Spleen (tissue), 11 donors: ENCODE measurements around the gene MTA1. TPM values are rescaled to one million over a fixed set of nuclear protein-coding genes. Genes with fewer than 3 reads are reported as not detected.

Experiments used
- DNase-seq: peaks from one replicate; pipeline ENCODE4 v3.0.0-alpha.2; 2020
- H3K27ac ChIP-seq, 8 donors: fragments of 200-600 bp; sonication (generic) in 7 of 8; 1 replicate in 4 of 8; 2 replicates in 4 of 8; pipeline versions ENCODE4 v1.5.0 to v1.8.0; 2016 to 2021; ENCODE audit warnings: inconsistent platforms in 4 of 8, mild to moderate bottlenecking in 4 of 8, moderate library complexity in 1 of 8
- H3K27me3 ChIP-seq, 7 donors: fragments of 200-600 bp; sonication (generic) in 6 of 7; replicated peaks in 1 of 7; 1 replicate in 4 of 7; 2 replicates in 3 of 7; pipeline versions ENCODE4 v1.5.0 to v1.8.0; 2016 to 2021; ENCODE audit warnings: inconsistent platforms in 3 of 7, mild to moderate bottlenecking in 1 of 7
- H3K36me3 ChIP-seq, 6 donors: fragments of 200-600 bp; sonication (generic) in 5 of 6; 1 replicate in 4 of 6; 2 replicates in 2 of 6; pipeline versions ENCODE4 v1.5.0 to v1.8.0; 2016 to 2021; ENCODE audit warnings: inconsistent platforms in 2 of 6
- H3K4me1 ChIP-seq, 6 donors: fragments of 200-600 bp; sonication (generic) in 5 of 6; 1 replicate in 3 of 6; 2 replicates in 3 of 6; pipeline versions ENCODE4 v1.5.0 to v1.8.0; 2016 to 2021; ENCODE audit warnings: inconsistent platforms in 3 of 6
- H3K4me3 ChIP-seq, 8 donors: fragments of 200-600 bp; sonication (generic) in 7 of 8; 1 replicate in 4 of 8; 2 replicates in 4 of 8; pipeline versions ENCODE4 v1.5.0 to v1.8.0; 2016 to 2021; ENCODE audit warnings: inconsistent platforms in 4 of 8, mild to moderate bottlenecking in 4 of 8, moderate library complexity in 2 of 8
- H3K9me3 ChIP-seq, 8 donors: fragments of 200-600 bp; sonication (generic) in 7 of 8; 1 replicate in 4 of 8; 2 replicates in 4 of 8; pipeline versions ENCODE4 v1.5.0 to v1.8.0; 2016 to 2021; ENCODE audit warnings: inconsistent platforms in 4 of 8
- POLR2A ChIP-seq, 3 donors: fragments of 450-650 bp; IDR thresholded peaks; one replicate each; pipeline ENCODE4 v1.5.1; 2017; ENCODE audit warnings: antibody characterized with exemption in 3 of 3, mild to moderate bottlenecking in 1 of 3
- POLR2AphosphoS5 ChIP-seq, 3 donors: sonication (generic); formaldehyde crosslinking; IDR thresholded peaks; one replicate each; pipeline ENCODE4 v1.5.1; 2017; ENCODE audit warnings: antibody characterized with exemption in 3 of 3
- WGBS, 5 donors: extraction: QIAGEN DNeasy Blood & Tissue Kit in 3 of 5; methylation state at CpG; one replicate each; pipeline versions ENCODE4 v1.1.5 to v1.1.7; 2013 to 2018; 5-methylcytosine and 5-hydroxymethylcytosine counted together
- intact Hi-C: fragments of 100-400 bp; cut with DNase I; formaldehyde crosslinking; loops from one replicate; pipeline ENCODE4 v1.15.0; 2023; ENCODE audit warnings: low total_unique reads
- polyA plus RNA-seq, 3 donors: library from polyadenylated mRNA; stranded (reverse); fragments of 200-250 nt; gene quantifications; one replicate each; pipeline ENCODE4 v1.2.1, GENCODE V29; 2013
- total RNA-seq, 7 donors: library from RNA; depleted of rRNA in 3 of 7; stranded (reverse); fragments of >200 nt in 3 of 7; fragmentation: NEBNext Ultra II Directional in 4 of 7; extraction: Animal tissue kit (Norgen Biotek cat#: 25700) in 4 of 7; gene quantifications; one replicate each; pipeline versions ENCODE4 v1.1.0 to v1.2.1, GENCODE V29; 2016 to 2021
- TF ChIP-seq, protein P1 (sequence below), 11 experiments: fragments of 200-600 bp in 7 of 11; fragments of 450-650 bp in 4 of 11; sonication (generic) in 4 of 11; IDR thresholded peaks in 8 of 11; conservative IDR thresholded peaks in 3 of 11; 1 replicate in 7 of 11; 2 replicates in 4 of 11; pipeline versions ENCODE4 v1.4.0 to v1.8.0; 2016 to 2021; ENCODE audit warnings: antibody characterized with exemption in 11 of 11, inconsistent platforms in 4 of 11, mild to moderate bottlenecking in 1 of 11
- donor health status: healthy with polysubstance abuse.
- donor health status: DM: no; HTN: no; CAD: no; lungs with moderate emphysema.
- donor health status: DM: no; HTN: no; CAD: no.
- donor health status: Bipolar disorder and iron deficiency.
- donor health status: healthy.
- donor health status: DM: no; HTN: no; CAD: no.
- donor health status: DM: yes; HTN: yes; CAD: no.

Gene MTA1
- total and polyA plus RNA-seq, 10 donors: 33.0 to 128 (median 78.2) TPM

DNA sequence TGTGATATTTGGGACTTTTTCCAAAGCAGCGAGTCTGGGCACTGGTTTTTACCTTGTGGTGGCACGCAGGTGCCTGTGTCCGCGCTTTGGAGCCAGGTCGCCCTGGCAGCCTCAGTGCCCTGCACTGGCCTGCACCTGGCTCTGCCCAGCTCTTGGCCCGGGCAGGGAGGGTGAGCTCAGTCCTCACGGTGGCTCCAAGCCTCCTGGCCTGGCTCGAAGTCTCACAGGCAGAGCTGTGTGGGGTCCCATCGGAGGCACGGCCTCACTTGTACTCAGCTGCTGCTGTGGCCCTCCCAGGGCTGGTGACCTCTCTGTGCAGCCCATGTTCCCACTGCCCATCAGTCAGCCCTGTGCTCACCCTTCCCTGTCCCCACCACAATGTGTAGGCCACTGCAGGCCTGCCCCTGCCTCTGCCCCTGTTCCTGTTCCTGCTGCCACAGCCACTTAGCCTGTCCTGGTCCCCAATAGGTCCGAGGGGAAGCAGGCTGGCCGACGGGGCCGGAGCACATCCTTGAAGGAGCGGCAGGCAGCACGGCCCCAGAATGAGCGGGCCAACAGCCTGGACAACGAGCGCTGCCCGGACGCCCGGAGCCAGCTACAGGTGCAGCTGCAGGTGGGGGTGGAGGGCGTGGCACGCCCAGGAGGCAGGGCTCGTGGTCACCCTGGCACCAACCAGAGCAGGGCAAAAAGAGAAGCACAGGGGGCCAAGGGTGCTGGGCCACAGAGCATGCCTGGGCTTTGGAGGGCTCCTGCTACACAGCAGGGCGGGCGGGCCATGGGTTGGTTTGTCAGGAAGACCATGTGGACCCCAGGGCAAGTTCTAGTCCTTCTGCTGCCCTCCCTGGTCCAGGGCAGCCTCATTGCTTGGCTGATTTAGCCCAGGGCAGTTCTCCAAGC, 37.9 kb upstream of the MTA1 start:
- Histone ChIP-seq H3K9me3 (no peaks in the 10 kb centered on the region), H3K36me3 (peaks cover 0 to 80% (median 55%) of the 10 kb centered on the region in 6 donors), H3K4me1 (peaks cover 0 to under 1% (median 0%) of the 10 kb centered on the region in 6 donors), H3K27ac (no peak overlapping the region), H3K4me3 (no peak overlapping the region), H3K27me3 (no peaks in the 10 kb centered on the region)
- TF ChIP-seq, protein P1, sequence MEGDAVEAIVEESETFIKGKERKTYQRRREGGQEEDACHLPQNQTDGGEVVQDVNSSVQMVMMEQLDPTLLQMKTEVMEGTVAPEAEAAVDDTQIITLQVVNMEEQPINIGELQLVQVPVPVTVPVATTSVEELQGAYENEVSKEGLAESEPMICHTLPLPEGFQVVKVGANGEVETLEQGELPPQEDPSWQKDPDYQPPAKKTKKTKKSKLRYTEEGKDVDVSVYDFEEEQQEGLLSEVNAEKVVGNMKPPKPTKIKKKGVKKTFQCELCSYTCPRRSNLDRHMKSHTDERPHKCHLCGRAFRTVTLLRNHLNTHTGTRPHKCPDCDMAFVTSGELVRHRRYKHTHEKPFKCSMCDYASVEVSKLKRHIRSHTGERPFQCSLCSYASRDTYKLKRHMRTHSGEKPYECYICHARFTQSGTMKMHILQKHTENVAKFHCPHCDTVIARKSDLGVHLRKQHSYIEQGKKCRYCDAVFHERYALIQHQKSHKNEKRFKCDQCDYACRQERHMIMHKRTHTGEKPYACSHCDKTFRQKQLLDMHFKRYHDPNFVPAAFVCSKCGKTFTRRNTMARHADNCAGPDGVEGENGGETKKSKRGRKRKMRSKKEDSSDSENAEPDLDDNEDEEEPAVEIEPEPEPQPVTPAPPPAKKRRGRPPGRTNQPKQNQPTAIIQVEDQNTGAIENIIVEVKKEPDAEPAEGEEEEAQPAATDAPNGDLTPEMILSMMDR (IDR thresholded peaks at IDR 0.05 in 8 of 11, conservative IDR thresholded peaks at IDR 0.05 in 3 of 11): no peak
- TF ChIP-seq POLR2AphosphoS5 (IDR thresholded peaks at IDR 0.05): no peak
- DNase-seq: no peak
- intact Hi-C loops: no loop called here
- 89 to 96% (median 91%) methylated on average over 11 to 27 of the region's 27 CpGs for WGBS, 5 donors

GRCh38 chr14:105382343-105383082, 37.1 kb upstream of the MTA1 start:
- intact Hi-C loops: no loop called here
- Histone ChIP-seq H3K4me1 (peaks cover 0 to 2% (median 0%) of the 10 kb centered on the region in 6 donors), H3K36me3 (peaks cover 0 to 88% (median 63%) of the 10 kb centered on the region in 6 donors), H3K27me3 (no peaks in the 10 kb centered on the region), H3K9me3 (no peaks in the 10 kb centered on the region), H3K27ac (no peak overlapping the region), H3K4me3 (no peak overlapping the region)
- DNase-seq: peak; percentile 59
- 92 to 97% (median 94%) methylated on average over 19 to 26 of the region's 26 CpGs for WGBS, 5 donors
- TF ChIP-seq, protein P1 (IDR thresholded peaks at IDR 0.05 in 8 of 11, conservative IDR thresholded peaks at IDR 0.05 in 3 of 11): no peak
- no peak for TF ChIP-seq POLR2A (IDR thresholded peaks at IDR 0.05)
- TF ChIP-seq POLR2AphosphoS5 (IDR thresholded peaks at IDR 0.05): no peak

- peak; percentile 73 for DNase-seq
- no peaks in the 10 kb centered on the region for H3K9me3 ChIP-seq
- intact Hi-C loops: no loop called here
- 92 to 98% (median 95%) methylated on average over 19 to 32 of the region's 32 CpGs for WGBS, 5 donors
- no peak overlapping the region for H3K4me3 ChIP-seq
- TF ChIP-seq POLR2A (IDR thresholded peaks at IDR 0.05): no peak
- TF ChIP-seq, protein P1 (IDR thresholded peaks at IDR 0.05 in 8 of 11, conservative IDR thresholded peaks at IDR 0.05 in 3 of 11): no peak
- TF ChIP-seq POLR2AphosphoS5 (IDR thresholded peaks at IDR 0.05): peak in 1 of 3 donors; percentile 12
- no peak overlapping the region for H3K27ac ChIP-seq
- H3K36me3 ChIP-seq: peaks cover 0 to 95% (median 69%) of the 10 kb centered on the region in 6 donors
- H3K27me3 ChIP-seq: no peaks in the 10 kb centered on the region
- peaks cover 0 to 9% (median under 1%) of the 10 kb centered on the region in 6 donors for H3K4me1 ChIP-seq
These were observed 36.4 kb upstream of the MTA1 start for GRCh38 chr14:105383083-105383730.
